ENCODE results near the gene SNX27. TPM values are rescaled to one million over a fixed set of nuclear protein-coding genes. Genes with fewer than 3 reads are reported as not detected.

The SNX27 gene
- total RNA-seq, 3 donors from 2014 or later (not counting 1 experiment from before 2014, with no cell fraction given) = 17.8 to 25.0 (median 23.7) TPM

- no peak for DNase-seq
- 91% methylated on average over 2 of the region's 2 CpGs for WGBS (ENCODE audit: insufficient coverage)
- no peak for ATAC-seq
- H3K4me1 Mint-ChIP-seq = peaks cover 11% of the 10 kb centered on the region in 2 donors
- Histone ChIP-seq H3K9me3 (ENCODE audit: control insufficient read depth, insufficient read depth, low read length) (no peaks in the 10 kb centered on the region), H3K36me3 (ENCODE audit: control insufficient read depth, insufficient read depth, low read length) (no peaks in the 10 kb centered on the region), H3K27me3 (ENCODE audit: control insufficient read depth, insufficient read depth, low read length) (peaks cover 14% of the 10 kb centered on the region), H3K27ac (ENCODE audit: low read length) (no peak overlapping the region), H3K4me3 (ENCODE audit: low read length) (no peak overlapping the region), H3K4me1 (ENCODE audit: control insufficient read depth, insufficient read depth, low read length) (peaks cover 4% of the 10 kb centered on the region)
- no peaks in the 10 kb centered on the region for H3K36me3 Mint-ChIP-seq
- H3K9me3 Mint-ChIP-seq = no peaks in the 10 kb centered on the region
- no peak overlapping the region for H3K4me3 Mint-ChIP-seq
- peaks cover 35 to 57% of the 10 kb centered on the region in 2 donors for H3K27me3 Mint-ChIP-seq (ENCODE audit: low read depth in 2 of 2)
- no peak for TF ChIP-seq CTCF (IDR thresholded peaks at IDR 0.05)
- intact Hi-C loops (cut with micrococcal nuclease) = no loop called here
- no peak overlapping the region for H3K27ac Mint-ChIP-seq
These were observed 102.0 kb downstream of the SNX27 start for GRCh38 chr1:151713874-151714273.

- TF ChIP-seq CTCF (IDR thresholded peaks at IDR 0.05) = no peak
- no peaks in the 10 kb centered on the region for H3K9me3 ChIP-seq (ENCODE audit: control insufficient read depth, insufficient read depth, low read length)
- H3K4me3 ChIP-seq (ENCODE audit: low read length) = no peak overlapping the region
- DNase-seq (no peak), ATAC-seq (no peak)
- H3K36me3 ChIP-seq (ENCODE audit: control insufficient read depth, insufficient read depth, low read length) = no peaks in the 10 kb centered on the region
- peaks cover 14% of the 10 kb centered on the region for H3K27me3 ChIP-seq (ENCODE audit: control insufficient read depth, insufficient read depth, low read length)
- no peaks in the 10 kb centered on the region for H3K36me3 Mint-ChIP-seq
- no peak overlapping the region for H3K27ac ChIP-seq (ENCODE audit: low read length)
- peaks cover 13% of the 10 kb centered on the region in 2 donors for H3K4me1 Mint-ChIP-seq
- WGBS (ENCODE audit: insufficient coverage) = 68% methylated on average over 8 of the region's 10 CpGs
- peaks cover 35 to 60% of the 10 kb centered on the region in 2 donors for H3K27me3 Mint-ChIP-seq (ENCODE audit: low read depth in 2 of 2)
- no peak overlapping the region for H3K4me3 Mint-ChIP-seq
- no peaks in the 10 kb centered on the region for H3K9me3 Mint-ChIP-seq
- H3K27ac Mint-ChIP-seq = no peak overlapping the region
- intact Hi-C loops (cut with micrococcal nuclease) = no loop called here
- peaks cover 5% of the 10 kb centered on the region for H3K4me1 ChIP-seq (ENCODE audit: control insufficient read depth, insufficient read depth, low read length)
These were observed 103.2 kb downstream of the SNX27 start for GRCh38 chr1:151714820-151715725.

GRCh38 chr1:151715726-151716404 lies 104.0 kb downstream of the SNX27 start:
- H3K4me1 Mint-ChIP-seq = peaks cover 21% of the 10 kb centered on the region in 2 donors
- whole genome bisulfite sequencing (ENCODE audit: insufficient coverage) = 54% methylated on average over 17 of the region's 17 CpGs
- H3K36me3 Mint-ChIP-seq = no peaks in the 10 kb centered on the region
- Histone ChIP-seq H3K36me3 (ENCODE audit: control insufficient read depth, insufficient read depth, low read length) (no peaks in the 10 kb centered on the region), H3K27ac (ENCODE audit: low read length) (no peak overlapping the region), H3K27me3 (ENCODE audit: control insufficient read depth, insufficient read depth, low read length) (peaks cover 14% of the 10 kb centered on the region), H3K9me3 (ENCODE audit: control insufficient read depth, insufficient read depth, low read length) (no peaks in the 10 kb centered on the region), H3K4me3 (ENCODE audit: low read length) (no peak overlapping the region), H3K4me1 (ENCODE audit: control insufficient read depth, insufficient read depth, low read length) (peaks cover 13% of the 10 kb centered on the region)
- intact Hi-C loops (cut with micrococcal nuclease) = no loop called here
- TF ChIP-seq CTCF (IDR thresholded peaks at IDR 0.05) = no peak
- H3K27ac Mint-ChIP-seq = no peak overlapping the region
- DNase-seq = peak in 1 of 2 donors; percentile 15
- no peak for ATAC-seq
- H3K9me3 Mint-ChIP-seq = no peaks in the 10 kb centered on the region
- peaks cover 39 to 60% of the 10 kb centered on the region in 2 donors for H3K27me3 Mint-ChIP-seq (ENCODE audit: low read depth in 2 of 2)
- no peak overlapping the region for H3K4me3 Mint-ChIP-seq

Data from natural killer cell (primary cell).